Hepatocyte (in vitro differentiated cells): ENCODE data around the gene PAK1.

ENCODE experiments used
- CTCF ChIP-seq: fragments of 200-600 bp; sonication (generic); IDR thresholded peaks from 2 replicates; pipeline ENCODE4 v1.5.1; 2016; ENCODE audit warnings: antibody characterized with exemption, mild to moderate bottlenecking; ENCODE audit not compliant: poor library complexity
- EZH2 ChIP-seq: fragments of 200-600 bp; sonication (generic); IDR thresholded peaks from 2 replicates; pipeline ENCODE4 v1.6.1; 2016; ENCODE audit warnings: antibody characterized with exemption, mild to moderate bottlenecking, borderline replicate concordance

GRCh38 chr11:77300695-77301094 is 173.2 kb downstream of the PAK1 start:
- TF ChIP-seq EZH2 (no peak), CTCF (no peak)
